T-helper 22 cell (primary cell): ENCODE results near the gene GID4.
"Not testable (repeated sequence)": the region's sequence is repeated elsewhere in the genome, so short reads cannot be mapped to it uniquely, and the experiment has no call there.

Experiments used
- DNase-seq: peaks from one replicate; pipeline ENCODE4 v3.0.0-alpha.2; 2020; ENCODE audit warnings: low read depth

The GID4 gene

GRCh38 chr17:18038861-18039534 is at the start of gene GID4, which contains the start of gene ATPAF2:
Gene GID4 (plus strand): TSS chr17:18039408. CDS start chr17:18039465, 57 bp downstream.
Gene ATPAF2 (minus strand): TSS chr17:18039168. CDS start chr17:18039013, 155 bp downstream.
- DNase-seq = peak; percentile 99

GRCh38 chr17:17989618-17990017 is 49.6 kb upstream of the GID4 start:
- no peak for DNase-seq

GRCh38 chr17:17990282-17990681 is 48.9 kb upstream of the GID4 start:
- DNase-seq = no peak

- DNase-seq = no peak
Measured at GRCh38 chr17:17993366-17993765, 45.8 kb upstream of the GID4 start.

GRCh38 chr17:17993852-17994251 is 45.4 kb upstream of the GID4 start:
- DNase-seq = no peak

GRCh38 chr17:17994271-17995069 is 44.7 kb upstream of the GID4 start:
- no peak for DNase-seq

- not testable (repeated sequence) for DNase-seq
Measured at GRCh38 chr17:17995887-17996286, 43.3 kb upstream of the GID4 start.

GRCh38 chr17:17998934-17999333 is 40.3 kb upstream of the GID4 start:
- DNase-seq = no peak

GRCh38 chr17:17999364-18000029 is 39.7 kb upstream of the GID4 start:
- DNase-seq = no peak

- DNase-seq = no peak
Measured at GRCh38 chr17:18000030-18000408, 39.2 kb upstream of the GID4 start.

GRCh38 chr17:18002171-18002570 is 37.0 kb upstream of the GID4 start:
- DNase-seq = no peak

- no peak for DNase-seq
Measured at GRCh38 chr17:18004345-18004744, 34.9 kb upstream of the GID4 start.

- no peak for DNase-seq
Measured at GRCh38 chr17:18004884-18005305, 34.3 kb upstream of the GID4 start.

GRCh38 chr17:18005496-18005895 is 33.7 kb upstream of the GID4 start:
- no peak for DNase-seq

GRCh38 chr17:18006495-18007239 is 32.5 kb upstream of the GID4 start:
- no peak for DNase-seq

GRCh38 chr17:18008496-18009268 is 30.5 kb upstream of the GID4 start:
- DNase-seq = no peak

- no peak for DNase-seq
Measured at GRCh38 chr17:18009609-18010420, 29.4 kb upstream of the GID4 start.

GRCh38 chr17:18011286-18011685 is 27.9 kb upstream of the GID4 start:
- no peak for DNase-seq

- no peak for DNase-seq
Measured at GRCh38 chr17:18014006-18014405, 25.2 kb upstream of the GID4 start.

- no peak for DNase-seq
Measured at GRCh38 chr17:18015593-18015992, 23.6 kb upstream of the GID4 start.
